Neuronal stem cell (in vitro differentiated cells): ENCODE measurements around the gene ADRM1.
A peak's percentile ranks its signal among the peaks of the same experiment; 100 is the strongest.

Experiments used
- DNase-seq: peaks from one replicate; pipeline ENCODE4 v3.0.0-alpha.2; 2013; ENCODE audit warnings: low spot score
- H2AFZ ChIP-seq: one replicate; pipeline ENCODE4 v1.6.1; 2013; ENCODE audit warnings: mild to moderate bottlenecking, low read length, inconsistent platforms
- H2AK5ac ChIP-seq: 2 replicates; pipeline ENCODE4 v1.6.1; 2013; ENCODE audit warnings: low read depth, mild to moderate bottlenecking, inconsistent platforms, low read length, moderate library complexity, mixed read lengths
- H2BK120ac ChIP-seq: 2 replicates; pipeline ENCODE4 v1.6.1; 2013; ENCODE audit warnings: low read depth, mild to moderate bottlenecking, inconsistent platforms, low read length, moderate library complexity, mixed read lengths
- H2BK12ac ChIP-seq: one replicate; pipeline ENCODE4 v1.6.1; 2013; ENCODE audit warnings: low read length, inconsistent platforms
- H2BK15ac ChIP-seq: 2 replicates; pipeline ENCODE4 v1.6.1; 2013; ENCODE audit warnings: mild to moderate bottlenecking, low read length, inconsistent platforms, mixed read lengths
- H2BK5ac ChIP-seq: one replicate; pipeline ENCODE4 v1.6.1; 2013; ENCODE audit warnings: inconsistent platforms, mild to moderate bottlenecking, low read length, moderate library complexity
- H3K14ac ChIP-seq: one replicate; pipeline ENCODE4 v1.6.1; 2013; ENCODE audit warnings: low read length, inconsistent platforms
- H3K18ac ChIP-seq: 2 replicates; pipeline ENCODE4 v1.6.1; 2013; ENCODE audit warnings: low read length, inconsistent platforms
- H3K23ac ChIP-seq: 2 replicates; pipeline ENCODE4 v1.6.1; 2013; ENCODE audit warnings: low read depth, mild to moderate bottlenecking, mixed read lengths, low read length, inconsistent platforms; ENCODE audit not compliant: poor library complexity
- H3K27ac ChIP-seq: replicated peaks from 3 replicates; pipeline ENCODE4 v1.5.1; 2013; ENCODE audit warnings: low read length, inconsistent platforms
- H3K27me3 ChIP-seq, 3 experiments: 2 replicates each; pipeline ENCODE4 v1.6.1; 2013; ENCODE audit warnings: low read length in 3 of 3, mild to moderate bottlenecking in 2 of 3, inconsistent platforms in 1 of 3, low read depth in 1 of 3, mixed read lengths in 1 of 3, moderate library complexity in 1 of 3; ENCODE audit not compliant: control insufficient read depth in 3 of 3, insufficient read depth in 3 of 3
- H3K36me3 ChIP-seq, 2 donors: replicated peaks in 1 of 2; 2 replicates each; pipeline ENCODE4 v1.6.1; 2013; ENCODE audit warnings: low read length in 2 of 2; ENCODE audit not compliant: control insufficient read depth in 2 of 2, insufficient read depth in 2 of 2
- H3K4ac ChIP-seq: 2 replicates; pipeline ENCODE4 v1.6.1; 2013; ENCODE audit warnings: inconsistent platforms, mild to moderate bottlenecking, low read length, moderate library complexity
- H3K4me1 ChIP-seq, 2 donors: 1 replicate in 1 of 2; 2 replicates in 1 of 2; pipeline ENCODE4 v1.6.1; 2013; ENCODE audit warnings: low read length in 2 of 2, low read depth in 1 of 2; ENCODE audit not compliant: control insufficient read depth in 2 of 2, insufficient read depth in 1 of 2
- H3K4me2 ChIP-seq: one replicate; pipeline ENCODE4 v1.6.1; 2013; ENCODE audit warnings: mild to moderate bottlenecking, low read length, inconsistent platforms; ENCODE audit not compliant: insufficient read depth, poor library complexity, severe bottlenecking
- H3K4me3 ChIP-seq, 2 donors: 2 replicates each; pipeline ENCODE4 v1.5.1; 2013; ENCODE audit warnings: low read length in 2 of 2, mild to moderate bottlenecking in 2 of 2, inconsistent platforms in 1 of 2, moderate library complexity in 1 of 2
- H3K79me1 ChIP-seq: one replicate; pipeline ENCODE4 v1.6.1; 2013; ENCODE audit warnings: low read depth, mild to moderate bottlenecking, inconsistent platforms, low read length, moderate library complexity
- H3K9ac ChIP-seq: one replicate; pipeline ENCODE4 v1.6.1; 2013; ENCODE audit warnings: mild to moderate bottlenecking, low read depth, low read length, inconsistent platforms; ENCODE audit not compliant: poor library complexity
- H3K9me3 ChIP-seq, 2 donors: replicated peaks in 1 of 2; 2 replicates each; pipeline versions ENCODE3 to v1.6.1; 2013; ENCODE audit warnings: low read length in 2 of 2, mild to moderate bottlenecking in 2 of 2, inconsistent platforms in 1 of 2, low read depth in 1 of 2, mixed read lengths in 1 of 2, moderate library complexity in 1 of 2; ENCODE audit not compliant: control insufficient read depth in 2 of 2, insufficient read depth in 1 of 2
- H4K8ac ChIP-seq: one replicate; pipeline ENCODE4 v1.6.1; 2013; ENCODE audit warnings: low read depth, mild to moderate bottlenecking, inconsistent platforms, low read length, moderate library complexity
- H4K91ac ChIP-seq: one replicate; pipeline ENCODE4 v1.6.1; 2013; ENCODE audit warnings: low read length, low read depth, mild to moderate bottlenecking, inconsistent platforms; ENCODE audit not compliant: poor library complexity
- WGBS, 2 donors: extraction: QIAGEN DNeasy Blood & Tissue Kit; methylation state at CpG; one replicate each; pipeline ENCODE4 v1.1.7; 2013; ENCODE audit warnings: missing lambda C conversion rate in 2 of 2, mixed read lengths in 1 of 2; ENCODE audit not compliant: insufficient read length in 2 of 2, insufficient replicate concordance in 1 of 2; ENCODE audit errors: extremely low coverage in 2 of 2; 5-methylcytosine and 5-hydroxymethylcytosine counted together

The ADRM1 gene

DNA sequence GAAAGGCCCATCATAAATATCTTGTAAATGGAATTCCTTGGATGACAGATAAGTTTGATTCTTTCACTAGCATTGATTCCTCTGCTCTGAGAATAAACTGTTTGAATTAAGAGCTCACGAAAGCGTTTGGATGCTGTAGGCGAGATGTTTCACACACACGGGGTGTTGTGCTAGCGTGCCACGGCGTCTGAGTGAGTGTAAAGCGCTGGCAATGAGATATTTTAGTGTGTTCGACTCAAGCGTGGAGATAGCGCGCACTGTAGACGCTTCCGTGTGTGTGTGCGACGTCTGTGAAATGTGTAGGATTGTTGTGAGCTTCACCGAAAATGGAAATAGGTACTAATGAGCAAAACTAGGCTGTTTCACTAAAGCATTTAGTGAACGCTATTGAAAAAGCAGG lies 29.4 kb upstream of the ADRM1 start:
- Histone ChIP-seq H2BK15ac (no peak overlapping the region), H3K4ac (no peak overlapping the region), H3K18ac (no peak overlapping the region), H4K8ac (no peak overlapping the region), H2BK12ac (no peak overlapping the region), H3K23ac (no peak overlapping the region), H3K4me1 (no peaks in the 10 kb centered on the region), H3K4me2 (no peak overlapping the region), H3K9ac (no peak overlapping the region), H2AK5ac (no peak overlapping the region), H3K27me3 (no peaks in the 10 kb centered on the region), H2BK5ac (no peak overlapping the region), H3K4me3 (no peak overlapping the region), H2AFZ (no peak overlapping the region), H3K9me3 (no peaks in the 10 kb centered on the region), H4K91ac (no peak overlapping the region), H3K14ac (no peak overlapping the region), H2BK120ac (no peak overlapping the region), H3K36me3 (peaks cover 24 to 57% of the 10 kb centered on the region in 2 donors), H3K27ac (no peak overlapping the region), H3K79me1 (peaks cover 3% of the 10 kb centered on the region)
- WGBS, 2 donors = no CpG with 5 or more reads among the region's 18 CpGs
- no peak for DNase-seq

- no peak overlapping the region for H2BK120ac ChIP-seq
- no peak overlapping the region for H4K91ac ChIP-seq
- H3K27ac ChIP-seq = no peak overlapping the region
- no peak overlapping the region for H3K4me2 ChIP-seq
- no peak overlapping the region for H2AFZ ChIP-seq
- no peak overlapping the region for H3K14ac ChIP-seq
- no peaks in the 10 kb centered on the region for H3K4me1 ChIP-seq
- peaks cover 31 to 68% of the 10 kb centered on the region in 2 donors for H3K36me3 ChIP-seq
- H2AK5ac ChIP-seq = peak overlapping the region; percentile 14
- no peaks in the 10 kb centered on the region for H3K9me3 ChIP-seq
- H3K23ac ChIP-seq = no peak overlapping the region
- H2BK5ac ChIP-seq = no peak overlapping the region
- no peak overlapping the region for H4K8ac ChIP-seq
- H3K27me3 ChIP-seq = no peaks in the 10 kb centered on the region
- no peak overlapping the region for H3K9ac ChIP-seq
- DNase-seq = no peak
- H3K4ac ChIP-seq = no peak overlapping the region
- H3K79me1 ChIP-seq = peaks cover 3% of the 10 kb centered on the region
- no peak overlapping the region for H3K18ac ChIP-seq
- no peak overlapping the region for H2BK12ac ChIP-seq
- no peak overlapping the region for H2BK15ac ChIP-seq
- H3K4me3 ChIP-seq = no peak overlapping the region
- no CpG with 5 or more reads among the region's 13 CpGs for WGBS, 2 donors
Measured at GRCh38 chr20:62274332-62274950, 28.4 kb upstream of the ADRM1 start.

- H2BK120ac ChIP-seq = no peak overlapping the region
- H4K91ac ChIP-seq = no peak overlapping the region
- no peak overlapping the region for H3K9ac ChIP-seq
- H2BK5ac ChIP-seq = no peak overlapping the region
- H2BK12ac ChIP-seq = no peak overlapping the region
- H2BK15ac ChIP-seq = no peak overlapping the region
- H3K14ac ChIP-seq = no peak overlapping the region
- peaks cover 37 to 75% of the 10 kb centered on the region in 2 donors for H3K36me3 ChIP-seq
- no peak overlapping the region for H3K27ac ChIP-seq
- H3K27me3 ChIP-seq = no peaks in the 10 kb centered on the region
- H3K18ac ChIP-seq = no peak overlapping the region
- no peak overlapping the region for H2AFZ ChIP-seq
- H3K4me1 ChIP-seq = no peaks in the 10 kb centered on the region
- H3K23ac ChIP-seq = no peak overlapping the region
- H3K4me3 ChIP-seq = no peak overlapping the region
- WGBS, 2 donors = no CpG with 5 or more reads among the region's 10 CpGs
- H3K9me3 ChIP-seq = no peaks in the 10 kb centered on the region
- H3K79me1 ChIP-seq = peaks cover 3% of the 10 kb centered on the region
- no peak for DNase-seq
- H4K8ac ChIP-seq = no peak overlapping the region
- H2AK5ac ChIP-seq = no peak overlapping the region
- H3K4me2 ChIP-seq = no peak overlapping the region
- no peak overlapping the region for H3K4ac ChIP-seq
Measured at GRCh38 chr20:62275219-62275618, 27.6 kb upstream of the ADRM1 start.

- Histone ChIP-seq H3K27ac (no peak overlapping the region), H3K4me1 (no peaks in the 10 kb centered on the region), H3K27me3 (no peaks in the 10 kb centered on the region), H2BK15ac (no peak overlapping the region), H2AFZ (no peak overlapping the region), H3K18ac (no peak overlapping the region), H2AK5ac (no peak overlapping the region), H3K4me2 (no peak overlapping the region), H3K36me3 (peaks cover 49 to 87% of the 10 kb centered on the region in 2 donors), H3K4me3 (no peak overlapping the region), H3K4ac (no peak overlapping the region), H2BK5ac (no peak overlapping the region), H3K23ac (no peak overlapping the region), H2BK120ac (no peak overlapping the region), H3K9ac (no peak overlapping the region), H3K9me3 (no peaks in the 10 kb centered on the region), H4K91ac (no peak overlapping the region), H2BK12ac (no peak overlapping the region), H4K8ac (no peak overlapping the region), H3K79me1 (peaks cover 3% of the 10 kb centered on the region), H3K14ac (no peak overlapping the region)
- WGBS, 2 donors = no CpG with 5 or more reads among the region's 6 CpGs
- no peak for DNase-seq
Measured at GRCh38 chr20:62276439-62276838, 26.4 kb upstream of the ADRM1 start.
